NCI-H2107 (cell line): Measurements from ENCODE around the gene CENPQ.

Experiments
- DNase-seq: peaks from one replicate; lab custom pipeline; 2025; lab: John Stamatoyannopoulos, UW

Gene CENPQ

DNA sequence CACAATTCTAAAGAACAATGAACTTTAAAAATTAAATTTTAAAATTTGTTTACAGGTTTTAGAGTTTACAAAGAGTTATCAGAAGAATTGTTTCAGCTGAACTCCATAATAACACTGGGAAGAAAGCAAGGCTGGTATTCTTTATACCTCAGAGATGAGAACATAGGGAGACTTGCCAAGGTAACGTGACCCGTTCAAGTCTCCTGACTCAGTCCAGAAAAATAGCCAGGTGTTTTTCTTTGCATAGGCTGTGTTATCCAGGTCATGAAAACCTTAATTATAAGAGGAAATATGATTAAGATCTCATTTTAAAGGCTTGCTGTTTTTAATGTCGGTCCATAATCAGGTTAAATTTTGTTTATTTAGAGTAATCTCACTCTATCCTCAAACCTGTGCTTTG lies 78.8 kb downstream of the CENPQ start:
- no peak for DNase-seq
